Thoracic aorta (tissue), 2 donors: ENCODE results near the gene RIF1. TPM values are rescaled to one million over a fixed set of nuclear protein-coding genes. Genes with fewer than 3 reads are reported as not detected.

Experiments
- ATAC-seq: fragments of 150-250 bp; one replicate; pipeline ENCODE4 v1.8.0; 2017; ENCODE audit warnings: low read depth; ENCODE audit not compliant: insufficient number of reproducible peaks, low FRiP score
- DNase-seq: peaks from one replicate; pipeline ENCODE4 v3.0.0-alpha.2; 2020; ENCODE audit warnings: low spot score
- H3K27ac ChIP-seq, 2 donors: fragments of 200-600 bp; sonication (generic); 1 replicate in 1 of 2; 2 replicates in 1 of 2; pipeline ENCODE4 v1.5.1; 2016; ENCODE audit warnings: mild to moderate bottlenecking in 2 of 2, moderate library complexity in 2 of 2
- H3K27me3 ChIP-seq: fragments of 200-600 bp; sonication (generic); replicated peaks from 2 replicates; pipeline ENCODE4 v1.6.0; 2016; ENCODE audit warnings: mild to moderate bottlenecking; ENCODE audit not compliant: insufficient read depth
- H3K36me3 ChIP-seq: fragments of 200-600 bp; sonication (generic); one replicate; pipeline ENCODE4 v1.5.1; 2016
- H3K4me1 ChIP-seq, 2 donors: fragments of 200-600 bp; sonication (generic); 1 replicate in 1 of 2; 2 replicates in 1 of 2; pipeline versions ENCODE4 v1.5.1 to v1.6.0; 2016; ENCODE audit warnings: low read depth in 2 of 2, mild to moderate bottlenecking in 1 of 2; ENCODE audit not compliant: control insufficient read depth in 1 of 2
- H3K4me3 ChIP-seq: fragments of 200-600 bp; sonication (generic); 2 replicates; pipeline ENCODE4 v1.5.1; 2016; ENCODE audit warnings: mild to moderate bottlenecking
- H3K9me3 ChIP-seq: fragments of 200-600 bp; sonication (generic); 2 replicates; pipeline ENCODE4 v1.5.1; 2016
- CTCF ChIP-seq: fragments of 200-600 bp; sonication (generic); IDR thresholded peaks from one replicate; pipeline ENCODE4 v1.5.1; 2019; ENCODE audit warnings: antibody characterized with exemption
- total RNA-seq, 2 donors: library from RNA; depleted of rRNA; stranded (reverse); fragments of >200 nt; gene quantifications; one replicate each; pipeline versions ENCODE4 v1.1.0 to v1.2.3, GENCODE V29; 2016

RIF1 gene
- total RNA-seq, 2 donors from 2014 or later: 45.4 to 48.2 TPM

DNA sequence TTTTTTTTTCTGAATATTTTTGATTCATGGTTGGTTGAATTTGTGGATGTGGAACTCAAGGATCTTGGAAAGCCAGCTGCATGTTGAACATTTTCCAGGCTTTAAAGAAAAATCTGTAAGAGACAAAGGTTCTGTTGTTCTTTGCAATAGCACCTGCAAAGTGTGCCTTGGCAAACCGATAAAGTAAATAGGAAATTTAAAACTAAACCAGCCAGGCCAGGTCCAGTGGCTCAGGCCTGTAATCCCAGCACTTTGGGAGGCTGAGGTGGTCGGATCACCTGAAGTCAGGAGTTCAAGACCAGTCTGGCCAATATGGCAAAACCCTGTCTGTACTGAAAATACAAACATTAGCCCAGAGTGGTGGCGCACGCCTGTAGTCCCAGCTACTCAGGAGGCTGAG lies 74.4 kb downstream of the RIF1 start:
- peaks cover 9% of the 10 kb centered on the region for H3K36me3 ChIP-seq
- H3K27ac ChIP-seq: no peak overlapping the region
- DNase-seq: no peak

DNA sequence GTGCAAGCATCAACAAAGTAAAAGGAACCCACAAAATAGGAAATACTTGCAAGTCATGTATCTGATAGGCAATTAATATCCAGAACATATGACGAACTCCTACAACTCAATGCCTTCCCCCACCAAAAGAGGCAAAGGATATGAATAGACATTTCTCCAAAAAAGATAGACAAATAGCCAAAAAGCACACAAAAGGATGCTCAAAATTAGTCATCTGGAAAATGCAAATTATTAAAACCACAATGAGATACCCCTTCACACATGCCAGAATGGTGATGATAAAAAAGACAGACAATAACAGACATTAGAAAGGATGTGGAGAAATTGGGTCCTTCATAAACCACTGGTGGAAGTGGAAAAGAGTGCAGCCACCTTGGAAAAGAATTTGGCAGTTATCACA lies 76.4 kb downstream of the RIF1 start:
- H3K9me3 ChIP-seq: no peaks in the 10 kb centered on the region
- no peak for ATAC-seq
- no peak for TF ChIP-seq CTCF

More for the DNA sequence above, 74.4 kb downstream of the RIF1 start:
- Histone ChIP-seq H3K27me3 (no peaks in the 10 kb centered on the region), H3K4me3 (no peak overlapping the region), H3K9me3 (no peaks in the 10 kb centered on the region), H3K4me1 (no peaks in the 10 kb centered on the region)
- no peak for TF ChIP-seq CTCF
- ATAC-seq: no peak

DNA sequence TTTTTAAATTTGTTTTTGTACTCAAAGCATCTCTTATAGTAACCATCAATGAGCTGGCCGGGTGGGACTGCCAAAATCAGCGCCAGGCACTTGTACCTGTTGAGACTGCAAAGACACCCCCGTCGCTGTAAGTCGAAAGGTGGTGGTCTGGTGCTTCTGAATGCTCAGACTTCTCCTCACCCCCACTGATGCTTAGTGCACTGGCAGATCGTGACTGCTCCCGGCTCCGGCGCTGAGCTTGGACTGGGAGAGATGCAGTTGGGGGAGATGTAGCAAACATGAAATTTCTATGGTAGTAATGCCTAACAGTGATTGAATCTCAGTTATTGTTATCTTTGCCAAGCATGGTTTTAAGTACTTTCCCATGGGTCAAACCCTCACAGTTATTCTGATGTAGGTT lies 80.6 kb downstream of the RIF1 start:
- DNase-seq (no peak), ATAC-seq (no peak)
- no peaks in the 10 kb centered on the region for H3K4me1 ChIP-seq
- no peak overlapping the region for H3K4me3 ChIP-seq
- no peak overlapping the region for H3K27ac ChIP-seq
- H3K36me3 ChIP-seq: no peaks in the 10 kb centered on the region
- H3K9me3 ChIP-seq: no peaks in the 10 kb centered on the region
- H3K27me3 ChIP-seq: no peaks in the 10 kb centered on the region
- TF ChIP-seq CTCF: no peak

More for the DNA sequence above, 76.4 kb downstream of the RIF1 start:
- no peak overlapping the region for H3K27ac ChIP-seq
- H3K4me1 ChIP-seq: no peaks in the 10 kb centered on the region
- no peak overlapping the region for H3K4me3 ChIP-seq
- peaks cover 9% of the 10 kb centered on the region for H3K36me3 ChIP-seq
- no peak for DNase-seq
- H3K27me3 ChIP-seq: no peaks in the 10 kb centered on the region

DNA sequence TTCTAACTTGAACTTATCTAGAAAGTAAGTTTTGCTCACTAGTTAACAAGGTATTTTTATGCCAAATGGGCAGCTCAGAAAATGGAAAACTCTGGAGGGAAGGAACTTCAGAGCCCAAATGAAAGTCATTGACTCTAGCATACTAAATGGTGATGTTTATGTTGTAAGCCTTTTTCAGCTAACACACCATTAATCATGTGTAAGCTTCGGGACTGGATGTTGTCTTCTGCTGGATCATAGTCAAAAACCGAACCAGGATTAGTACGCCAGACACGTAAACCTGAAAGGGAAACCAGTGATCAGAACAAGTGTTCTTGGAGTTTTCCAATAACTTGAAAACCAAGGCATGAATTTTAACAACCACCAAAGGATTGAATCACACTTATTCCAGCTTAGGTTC lies 81.8 kb downstream of the RIF1 start:
- ATAC-seq (no peak), DNase-seq (no peak)
- no peak overlapping the region for H3K4me3 ChIP-seq
- TF ChIP-seq CTCF: no peak
- no peaks in the 10 kb centered on the region for H3K36me3 ChIP-seq
- H3K4me1 ChIP-seq: no peaks in the 10 kb centered on the region
- H3K27ac ChIP-seq: no peak overlapping the region
- H3K27me3 ChIP-seq: no peaks in the 10 kb centered on the region
- no peaks in the 10 kb centered on the region for H3K9me3 ChIP-seq

- Histone ChIP-seq H3K9me3 (no peaks in the 10 kb centered on the region), H3K27ac (no peak overlapping the region), H3K27me3 (no peaks in the 10 kb centered on the region), H3K4me1 (no peaks in the 10 kb centered on the region), H3K36me3 (no peaks in the 10 kb centered on the region), H3K4me3 (no peak overlapping the region)
- TF ChIP-seq CTCF: no peak
- ATAC-seq: no peak
- DNase-seq: no peak
These were observed 88.5 kb downstream of the RIF1 start for GRCh38 chr2:151498178-151498577.
